ENCODE results near the gene IFI30. TPM values are rescaled to one million over a fixed set of nuclear protein-coding genes. Genes with fewer than 3 reads are reported as not detected.

Gene IFI30
- total RNA-seq, 4 donors from 2014 or later, result 13.4 to 37.2 (median 35.1) TPM

DNA sequence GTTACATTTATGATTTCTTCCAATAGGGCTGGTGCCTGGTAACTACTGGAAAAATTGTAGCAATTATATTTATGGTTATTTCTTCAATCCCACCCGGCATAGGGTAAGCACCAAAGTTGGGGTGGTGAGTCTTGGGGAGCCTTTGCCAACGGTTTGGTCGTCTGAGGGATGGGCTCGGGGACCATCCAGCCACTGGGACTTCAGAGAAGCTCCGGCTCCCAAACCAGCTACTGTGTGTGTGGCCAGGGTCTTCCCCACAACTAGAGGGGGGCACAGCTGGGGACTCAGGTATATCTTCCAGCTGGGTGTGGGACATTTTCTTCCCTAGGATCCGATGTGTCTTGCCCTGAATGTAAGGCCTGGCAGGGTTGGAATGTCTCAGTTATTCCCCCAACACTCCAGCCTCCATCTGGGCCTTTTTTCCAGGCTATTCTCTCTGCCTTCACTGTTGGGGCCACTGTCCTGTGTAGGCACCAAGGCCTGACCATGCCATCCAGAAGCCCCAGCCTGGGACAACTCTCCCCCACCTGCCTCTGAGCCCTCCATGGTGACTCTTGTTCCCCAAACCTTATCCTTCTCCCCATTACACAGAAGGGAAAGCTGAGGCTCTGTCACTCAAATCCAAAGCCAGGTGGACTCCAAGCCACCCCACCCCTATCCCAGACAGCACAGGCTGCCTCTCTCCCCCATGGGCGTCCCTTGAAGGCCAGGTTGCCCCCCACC, 1.1 kb upstream of the IFI30 start:
- TF ChIP-seq POLR2AphosphoS5 (IDR thresholded peaks at IDR 0.05) (no peak), POLR2A (IDR thresholded peaks at IDR 0.05) (no peak), CTCF (IDR thresholded peaks at IDR 0.05) (no peak), EP300 (IDR thresholded peaks at IDR 0.05) (no peak)
- Histone ChIP-seq H3K27me3 (no peaks in the 10 kb centered on the region), H3K4me1 (peaks cover 33% of the 10 kb centered on the region), H3K4me3 (no peak overlapping the region), H3K27ac (peak overlapping the region; percentile 41), H3K9me3 (no peaks in the 10 kb centered on the region), H3K36me3 (peaks cover 31% of the 10 kb centered on the region)
- 79% methylated on average over 7 of the region's 7 CpGs for whole genome bisulfite sequencing
- no peak for DNase-seq (ENCODE audit: low spot score in 2 of 2)

GRCh38 chr19:18173054-18173571, 500 bp upstream of the IFI30 start:
- DNase-seq (ENCODE audit: low spot score in 2 of 2), result peak in 1 of 2 donors; percentile 84
- H3K4me3 ChIP-seq, result peak overlapping the region; percentile 70

GRCh38 chr19:18174983-18175382, 1.4 kb downstream of the IFI30 start:
- no peak for TF ChIP-seq EP300 (IDR thresholded peaks at IDR 0.05)
- TF ChIP-seq POLR2AphosphoS5 (IDR thresholded peaks at IDR 0.05), result no peak
- TF ChIP-seq CTCF (IDR thresholded peaks at IDR 0.05), result no peak
- TF ChIP-seq POLR2A (IDR thresholded peaks at IDR 0.05), result no peak
- no peaks in the 10 kb centered on the region for H3K9me3 ChIP-seq
- H3K4me3 ChIP-seq, result peak overlapping the region; percentile 70
- peaks cover 7% of the 10 kb centered on the region for H3K36me3 ChIP-seq
- no peak for DNase-seq (ENCODE audit: low spot score in 2 of 2)
- no peak overlapping the region for H3K27ac ChIP-seq
- H3K27me3 ChIP-seq, result no peaks in the 10 kb centered on the region
- H3K4me1 ChIP-seq, result peaks cover 33% of the 10 kb centered on the region
- 97% methylated on average over 3 of the region's 11 CpGs for WGBS

More at GRCh38 chr19:18173054-18173571, 500 bp upstream of the IFI30 start:
- no peak for TF ChIP-seq POLR2A (IDR thresholded peaks at IDR 0.05)
- no peak for TF ChIP-seq CTCF (IDR thresholded peaks at IDR 0.05)
- no peak for TF ChIP-seq EP300 (IDR thresholded peaks at IDR 0.05)
- no peak for TF ChIP-seq POLR2AphosphoS5 (IDR thresholded peaks at IDR 0.05)
- Histone ChIP-seq H3K36me3 (peaks cover 25% of the 10 kb centered on the region), H3K27ac (peak overlapping the region; percentile 63), H3K9me3 (no peaks in the 10 kb centered on the region), H3K4me1 (peaks cover 33% of the 10 kb centered on the region), H3K27me3 (no peaks in the 10 kb centered on the region)
- 42% methylated on average over 17 of the region's 18 CpGs for WGBS

DNA sequence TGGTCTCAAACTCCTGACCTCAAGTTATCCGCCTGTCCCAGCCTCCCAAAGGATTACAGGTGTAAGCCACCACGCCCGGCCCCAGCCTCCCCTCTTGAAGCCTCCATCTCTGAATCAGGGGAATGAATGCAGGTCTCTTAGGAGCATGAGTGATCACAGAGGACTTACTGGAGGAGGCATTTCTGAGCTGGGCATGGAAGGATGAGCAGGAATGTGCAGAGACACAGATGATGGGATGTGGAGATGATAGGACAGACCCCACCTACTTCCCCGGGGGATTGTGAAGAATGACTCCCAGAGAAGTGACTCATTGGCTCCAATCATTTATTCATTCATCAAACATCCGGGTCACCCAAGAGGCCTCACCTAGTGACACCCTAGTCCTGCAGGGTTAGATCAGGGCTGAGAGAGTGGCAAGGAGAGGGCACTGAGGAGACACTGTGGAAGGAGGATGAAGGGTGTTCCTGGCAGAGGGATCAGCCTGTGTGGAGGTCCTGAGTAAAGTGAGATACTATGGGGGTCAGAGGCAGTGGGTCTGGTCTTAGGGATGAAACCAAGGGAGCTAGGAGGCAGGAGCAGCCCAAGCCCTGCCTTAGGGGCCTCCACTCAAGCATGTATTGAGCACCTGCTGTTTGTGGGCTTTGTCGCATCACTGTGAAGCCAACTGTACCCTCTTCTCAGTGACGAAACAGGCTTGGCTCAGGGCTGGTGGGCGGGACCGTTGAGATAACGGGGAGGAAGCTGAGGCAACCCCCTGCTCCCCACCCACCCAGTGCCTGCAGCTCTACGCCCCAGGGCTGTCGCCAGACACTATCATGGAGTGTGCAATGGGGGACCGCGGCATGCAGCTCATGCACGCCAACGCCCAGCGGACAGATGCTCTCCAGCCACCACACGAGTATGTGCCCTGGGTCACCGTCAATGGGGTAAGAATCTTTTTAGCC, 3.0 kb downstream of the IFI30 start:
- TF ChIP-seq EP300 (IDR thresholded peaks at IDR 0.05) (no peak), CTCF (IDR thresholded peaks at IDR 0.05) (no peak), POLR2A (IDR thresholded peaks at IDR 0.05) (no peak), POLR2AphosphoS5 (IDR thresholded peaks at IDR 0.05) (no peak)
- H3K36me3 ChIP-seq, result peaks cover 7% of the 10 kb centered on the region
- H3K27ac ChIP-seq, result no peak overlapping the region
- WGBS, result 80% methylated on average over 18 of the region's 19 CpGs
- no peaks in the 10 kb centered on the region for H3K9me3 ChIP-seq
- H3K4me3 ChIP-seq, result no peak overlapping the region
- DNase-seq (ENCODE audit: low spot score in 2 of 2), result no peak
- H3K27me3 ChIP-seq, result no peaks in the 10 kb centered on the region
- peaks cover 27% of the 10 kb centered on the region for H3K4me1 ChIP-seq

Measured in suprapubic skin (tissue), 4 donors.